NCI-H1092 (cell line): ENCODE measurements around the gene HSPB3.
"Not testable (repeated sequence)": the region's sequence is repeated elsewhere in the genome, so short reads cannot be mapped to it uniquely, and the experiment has no call there.

ENCODE experiments used
- DNase-seq: peaks from one replicate; lab custom pipeline; 2025; lab: John Stamatoyannopoulos, UW

Gene HSPB3

GRCh38 chr5:54455413-54456157 lies at the start of gene HSPB3:
Gene HSPB3 (plus strand): TSS chr5:54455699. CDS start chr5:54455790, 91 bp downstream.
- no peak for DNase-seq

- DNase-seq = no peak
Measured at GRCh38 chr5:54411176-54411575, 44.3 kb upstream of the HSPB3 start.

GRCh38 chr5:54412913-54413312 lies 42.6 kb upstream of the HSPB3 start:
- no peak for DNase-seq

- DNase-seq = no peak
Measured at GRCh38 chr5:54415147-54415546, 40.4 kb upstream of the HSPB3 start.

GRCh38 chr5:54415896-54416601 lies 39.5 kb upstream of the HSPB3 start:
- DNase-seq = no peak

GRCh38 chr5:54419573-54420423 lies 35.7 kb upstream of the HSPB3 start:
- DNase-seq = not testable (repeated sequence)

GRCh38 chr5:54420511-54420910 lies 35.0 kb upstream of the HSPB3 start:
- DNase-seq = not testable (repeated sequence)

- DNase-seq = no peak
Measured at GRCh38 chr5:54421976-54422375, 33.5 kb upstream of the HSPB3 start.

GRCh38 chr5:54425258-54425657 lies 30.2 kb upstream of the HSPB3 start:
- DNase-seq = no peak

- no peak for DNase-seq
Measured at GRCh38 chr5:54426209-54426608, 29.3 kb upstream of the HSPB3 start.

- not testable (repeated sequence) for DNase-seq
Measured at GRCh38 chr5:54434650-54435049, 20.8 kb upstream of the HSPB3 start.

- no peak for DNase-seq
Measured at GRCh38 chr5:54438620-54439389, 16.7 kb upstream of the HSPB3 start.

- no peak for DNase-seq
Measured at GRCh38 chr5:54440456-54440893, 15.0 kb upstream of the HSPB3 start.

- no peak for DNase-seq
Measured at GRCh38 chr5:54442271-54442670, 13.2 kb upstream of the HSPB3 start.

- DNase-seq = no peak
Measured at GRCh38 chr5:54443270-54443669, 12.2 kb upstream of the HSPB3 start.

- no peak for DNase-seq
Measured at GRCh38 chr5:54445691-54446378, 9.7 kb upstream of the HSPB3 start.

GRCh38 chr5:54446379-54446732 lies 9.1 kb upstream of the HSPB3 start:
- DNase-seq = no peak

GRCh38 chr5:54449923-54450322 lies 5.6 kb upstream of the HSPB3 start:
- DNase-seq = no peak

GRCh38 chr5:54450542-54450941 lies 5.0 kb upstream of the HSPB3 start:
- no peak for DNase-seq

- DNase-seq = no peak
Measured at GRCh38 chr5:54453046-54453445, 2.5 kb upstream of the HSPB3 start.

GRCh38 chr5:54454602-54455001 lies 897 bp upstream of the HSPB3 start:
- no peak for DNase-seq
